T-helper 2 cell (primary cell): ENCODE data around the gene SPATC1L.

Experiments
- DNase-seq, 5 experiments: peaks; one replicate each; pipeline versions ENCODE4 v3.0.0 to v3.0.0-alpha.2; 2012 to 2022

Gene SPATC1L

GRCh38 chr21:46130831-46131587, 53.2 kb downstream of the SPATC1L start:
- DNase-seq: no peak

GRCh38 chr21:46129846-46130651, 54.2 kb downstream of the SPATC1L start:
- DNase-seq: no peak

GRCh38 chr21:46128933-46129571, 55.2 kb downstream of the SPATC1L start:
- no peak for DNase-seq

- DNase-seq: peak in 1 of 5 experiments; percentile 4
These were observed 55.9 kb downstream of the SPATC1L start for GRCh38 chr21:46128106-46128932.

GRCh38 chr21:46127239-46128105, 56.8 kb downstream of the SPATC1L start:
- DNase-seq: peak in 2 of 5 experiments; percentile 0 to 3

- peak in 2 of 5 experiments; percentile 3 for DNase-seq
These were observed 57.7 kb downstream of the SPATC1L start for GRCh38 chr21:46126309-46127238.

GRCh38 chr21:46125846-46126301, 58.4 kb downstream of the SPATC1L start:
- peak in 2 of 5 experiments; percentile 1 to 4 for DNase-seq

GRCh38 chr21:46124926-46125845, 59.1 kb downstream of the SPATC1L start:
- peak in 2 of 5 experiments; percentile 3 for DNase-seq

GRCh38 chr21:46124083-46124925, 60.0 kb downstream of the SPATC1L start:
- DNase-seq: peak in 1 of 5 experiments; percentile 6

- DNase-seq: no peak
These were observed 61.2 kb downstream of the SPATC1L start for GRCh38 chr21:46122758-46123683.

GRCh38 chr21:46122237-46122671, 62.0 kb downstream of the SPATC1L start:
- peak in 2 of 5 experiments; percentile 1 to 2 for DNase-seq

GRCh38 chr21:46121286-46122221, 62.7 kb downstream of the SPATC1L start:
- peak in 2 of 5 experiments; percentile 1 to 5 for DNase-seq

GRCh38 chr21:46120301-46121285, 63.7 kb downstream of the SPATC1L start:
- DNase-seq: peak in 2 of 5 experiments; percentile 2

GRCh38 chr21:46119637-46120271, 64.5 kb downstream of the SPATC1L start:
- peak in 2 of 5 experiments; percentile 2 to 3 for DNase-seq
